ENCODE results near the gene DOCK2.
"Not testable (repeated sequence)": the region's sequence is repeated elsewhere in the genome, so short reads cannot be mapped to it uniquely, and the experiment has no call there.

The DOCK2 gene

DNA sequence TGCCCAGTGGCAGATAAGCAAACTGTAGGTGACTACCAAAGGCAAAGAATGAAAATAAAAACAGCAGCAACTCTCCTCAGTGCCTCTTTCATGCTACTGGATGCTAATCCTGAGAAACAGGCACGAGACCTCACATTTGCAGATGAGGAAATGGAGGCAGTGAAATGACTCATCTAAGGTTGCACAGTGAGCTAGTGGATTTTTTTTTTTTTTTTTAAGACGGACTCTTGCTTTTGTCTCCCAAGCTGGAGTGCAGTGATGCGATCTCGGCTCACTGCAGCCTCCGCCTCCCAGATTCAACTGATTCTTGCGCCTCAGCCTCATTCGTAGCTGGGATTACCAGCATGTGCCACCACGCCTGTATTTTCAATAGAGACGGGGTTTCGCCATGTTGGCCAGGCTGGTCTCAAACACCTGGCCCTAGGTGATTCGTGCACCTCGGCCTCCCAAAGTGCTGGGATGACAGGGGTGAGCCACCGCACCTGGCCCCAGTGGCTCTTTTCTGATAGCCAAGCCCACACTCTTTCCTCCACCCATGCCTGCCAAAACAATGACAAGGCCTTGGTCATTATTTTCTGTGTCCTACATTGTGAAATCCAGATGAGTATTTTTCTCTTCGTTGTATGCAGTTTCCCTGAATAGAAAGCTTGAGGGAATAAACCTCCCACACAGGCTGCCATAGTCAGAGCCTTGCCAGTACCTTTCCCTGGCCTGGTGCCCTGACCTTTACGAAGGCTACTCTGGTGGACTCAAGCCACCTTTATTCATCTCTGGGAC is 19.2 kb downstream of the DOCK2 start:
- H3K36me3 ChIP-seq (ENCODE audit: insufficient read depth, low read length) = no peaks in the 10 kb centered on the region
- H3K27ac ChIP-seq (ENCODE audit: low read depth, low read length) = no peak overlapping the region
- no peak overlapping the region for H3K4me3 ChIP-seq (ENCODE audit: low read depth in 1 of 2, low read length in 2 of 2)
- H3K9ac ChIP-seq (ENCODE audit: low read length) = no peak overlapping the region
- H3K4me1 ChIP-seq (ENCODE audit: insufficient read depth, low read length) = peaks cover 3% of the 10 kb centered on the region
- no peaks in the 10 kb centered on the region for H3K27me3 ChIP-seq (ENCODE audit: control insufficient read depth in 1 of 2, insufficient read depth in 2 of 2, low read length in 2 of 2)
- H3K9me3 ChIP-seq (ENCODE audit: low read length) = no peaks in the 10 kb centered on the region

DNA sequence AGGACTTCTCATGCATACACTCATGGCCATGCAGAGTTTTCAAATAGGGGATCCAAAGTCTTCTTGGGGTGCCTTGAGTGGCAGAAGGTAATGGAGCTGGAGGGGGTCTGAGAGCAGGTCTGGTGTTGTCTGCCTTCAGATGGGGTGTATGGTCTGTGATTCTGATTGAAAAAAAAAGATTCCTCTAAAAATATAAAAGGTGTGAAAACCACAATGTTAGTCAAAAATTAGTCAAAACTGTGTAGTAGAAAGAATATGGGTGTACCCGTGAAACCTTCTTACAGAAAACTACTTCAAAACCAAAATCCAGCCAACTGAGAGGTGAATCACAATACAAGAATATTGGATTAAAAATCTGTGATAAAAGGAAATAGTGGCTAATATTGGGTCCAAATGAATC is 20.1 kb downstream of the DOCK2 start:
- Histone ChIP-seq H3K4me1 (ENCODE audit: insufficient read depth, low read length) (no peaks in the 10 kb centered on the region), H3K9me3 (ENCODE audit: low read length) (no peaks in the 10 kb centered on the region), H3K9ac (ENCODE audit: low read length) (no peak overlapping the region), H3K4me3 (ENCODE audit: low read depth in 1 of 2, low read length in 2 of 2) (no peak overlapping the region), H3K36me3 (ENCODE audit: insufficient read depth, low read length) (no peaks in the 10 kb centered on the region), H3K27me3 (ENCODE audit: control insufficient read depth in 1 of 2, insufficient read depth in 2 of 2, low read length in 2 of 2) (no peaks in the 10 kb centered on the region), H3K27ac (ENCODE audit: low read depth, low read length) (no peak overlapping the region)

DNA sequence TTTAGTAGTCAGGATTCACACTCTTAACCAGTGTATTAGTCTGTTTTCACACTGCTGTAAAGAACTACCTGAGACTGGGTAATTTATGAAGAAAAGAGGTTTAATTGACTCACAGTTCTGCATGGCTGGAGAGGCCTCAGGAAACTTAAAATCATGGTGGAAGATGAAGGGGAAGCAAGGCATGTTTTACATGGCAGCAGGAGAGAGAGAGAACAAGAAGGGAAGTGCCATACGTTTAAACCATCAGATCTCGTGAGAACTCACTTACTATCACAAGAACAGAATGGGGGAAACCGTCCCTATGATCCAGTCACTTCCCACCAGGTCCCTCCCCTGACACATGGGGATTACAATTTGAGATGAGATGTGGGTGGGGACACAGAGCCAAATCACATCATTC is 25.4 kb downstream of the DOCK2 start:
- H3K27ac ChIP-seq (ENCODE audit: low read depth, low read length); H3K36me3 ChIP-seq (ENCODE audit: insufficient read depth, low read length): not testable (repeated sequence)

DNA sequence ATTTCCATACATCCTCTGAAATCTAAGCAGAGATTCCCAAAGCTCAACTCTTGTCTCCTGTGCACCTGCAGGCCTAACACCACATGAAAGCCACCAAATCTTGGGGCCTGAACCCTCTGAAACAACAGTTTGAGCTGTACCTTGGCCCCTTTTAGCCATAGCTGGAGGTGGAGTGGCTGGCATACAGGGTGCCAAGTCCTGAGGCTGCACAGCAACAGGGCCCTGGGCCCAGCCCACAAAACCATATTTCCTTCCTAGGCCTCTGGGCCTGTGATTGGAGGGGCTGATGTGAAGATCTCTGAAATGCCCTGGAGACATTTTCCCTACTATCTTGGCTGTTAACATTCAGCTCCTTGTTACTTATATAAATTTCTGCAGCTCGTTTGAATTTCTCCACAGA is 26.5 kb downstream of the DOCK2 start:
- Histone ChIP-seq H3K4me1 (ENCODE audit: insufficient read depth, low read length) (no peaks in the 10 kb centered on the region), H3K9me3 (ENCODE audit: low read length) (no peaks in the 10 kb centered on the region), H3K9ac (ENCODE audit: low read length) (no peak overlapping the region), H3K27me3 (ENCODE audit: control insufficient read depth in 1 of 2, insufficient read depth in 2 of 2, low read length in 2 of 2) (no peaks in the 10 kb centered on the region), H3K27ac (ENCODE audit: low read depth, low read length) (no peak overlapping the region), H3K36me3 (ENCODE audit: insufficient read depth, low read length) (no peaks in the 10 kb centered on the region), H3K4me3 (ENCODE audit: low read depth in 1 of 2, low read length in 2 of 2) (no peak overlapping the region)

More for the DNA sequence above, 25.4 kb downstream of the DOCK2 start:
- H3K4me3 ChIP-seq (ENCODE audit: low read depth in 1 of 2, low read length in 2 of 2); H3K9ac ChIP-seq (ENCODE audit: low read length); H3K9me3 ChIP-seq (ENCODE audit: low read length); H3K27me3 ChIP-seq (ENCODE audit: control insufficient read depth in 1 of 2, insufficient read depth in 2 of 2, low read length in 2 of 2); H3K4me1 ChIP-seq (ENCODE audit: insufficient read depth, low read length): not testable (repeated sequence)

DNA sequence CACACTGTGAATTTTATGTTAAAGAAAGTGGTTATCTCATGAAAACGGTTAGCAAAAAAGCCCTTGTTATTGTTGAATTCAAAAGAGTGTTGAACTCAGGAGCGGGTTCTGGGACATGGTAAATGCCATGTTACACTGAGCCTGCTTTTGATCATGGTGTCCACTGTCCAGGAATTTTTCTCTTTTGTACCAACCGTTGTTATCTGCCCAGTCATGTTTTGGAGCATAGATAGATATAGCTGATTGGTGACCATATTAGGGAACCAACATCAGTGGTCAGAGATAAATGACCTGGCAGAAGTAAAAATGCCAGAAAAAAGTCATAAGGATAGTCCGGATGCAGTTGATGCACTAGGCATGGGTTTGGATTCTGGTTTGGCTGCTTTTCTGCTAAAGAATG is 29.3 kb downstream of the DOCK2 start:
- Histone ChIP-seq H3K9me3 (ENCODE audit: low read length) (no peaks in the 10 kb centered on the region), H3K27me3 (ENCODE audit: control insufficient read depth in 1 of 2, insufficient read depth in 2 of 2, low read length in 2 of 2) (no peaks in the 10 kb centered on the region), H3K36me3 (ENCODE audit: insufficient read depth, low read length) (no peaks in the 10 kb centered on the region)

DNA sequence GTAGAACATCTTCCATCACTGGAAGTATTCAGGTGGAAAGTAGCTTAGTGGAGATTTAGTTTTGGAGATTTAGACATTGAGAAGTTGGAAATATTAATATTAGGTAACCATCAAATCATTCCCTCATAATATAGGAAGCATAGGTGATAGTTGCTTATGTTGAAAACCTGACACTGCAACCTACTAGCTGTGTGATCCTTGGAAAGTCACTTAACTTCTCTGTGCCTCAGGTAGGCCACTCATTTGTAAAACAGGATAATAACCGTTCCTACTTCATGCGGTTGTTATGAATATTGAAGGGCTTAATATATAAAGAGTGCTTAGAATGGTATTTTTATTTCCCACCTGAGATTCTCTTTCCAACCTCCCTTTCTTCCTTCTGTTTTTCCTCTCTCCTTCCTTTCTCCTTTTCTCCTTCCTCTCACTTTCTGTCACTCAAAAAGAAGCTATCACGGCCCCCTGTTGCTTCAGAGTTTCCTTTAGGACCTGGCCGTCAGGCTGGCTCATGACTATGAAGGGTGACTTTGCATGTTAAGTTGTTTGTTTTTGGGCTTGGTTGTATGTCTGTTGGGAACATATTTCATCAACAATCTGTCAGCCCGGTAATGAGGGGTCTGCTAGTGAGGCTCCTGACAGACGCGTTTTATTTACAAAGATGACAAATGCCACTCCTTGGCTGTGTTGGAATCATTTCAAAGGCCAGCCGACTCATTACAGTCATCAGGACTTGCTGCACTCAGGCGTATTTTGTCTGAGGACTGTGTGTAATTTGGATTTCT is 31.0 kb downstream of the DOCK2 start:
- Histone ChIP-seq H3K9ac (ENCODE audit: low read length) (no peak overlapping the region), H3K27me3 (ENCODE audit: control insufficient read depth in 1 of 2, insufficient read depth in 2 of 2, low read length in 2 of 2) (no peaks in the 10 kb centered on the region), H3K36me3 (ENCODE audit: insufficient read depth, low read length) (no peaks in the 10 kb centered on the region), H3K4me3 (ENCODE audit: low read depth in 1 of 2, low read length in 2 of 2) (no peak overlapping the region), H3K9me3 (ENCODE audit: low read length) (no peaks in the 10 kb centered on the region), H3K27ac (ENCODE audit: low read depth, low read length) (no peak overlapping the region), H3K4me1 (ENCODE audit: insufficient read depth, low read length) (no peaks in the 10 kb centered on the region)

More for the DNA sequence above, 29.3 kb downstream of the DOCK2 start:
- Histone ChIP-seq H3K4me1 (ENCODE audit: insufficient read depth, low read length) (no peaks in the 10 kb centered on the region), H3K4me3 (ENCODE audit: low read depth in 1 of 2, low read length in 2 of 2) (no peak overlapping the region), H3K9ac (ENCODE audit: low read length) (no peak overlapping the region), H3K27ac (ENCODE audit: low read depth, low read length) (no peak overlapping the region)

DNA sequence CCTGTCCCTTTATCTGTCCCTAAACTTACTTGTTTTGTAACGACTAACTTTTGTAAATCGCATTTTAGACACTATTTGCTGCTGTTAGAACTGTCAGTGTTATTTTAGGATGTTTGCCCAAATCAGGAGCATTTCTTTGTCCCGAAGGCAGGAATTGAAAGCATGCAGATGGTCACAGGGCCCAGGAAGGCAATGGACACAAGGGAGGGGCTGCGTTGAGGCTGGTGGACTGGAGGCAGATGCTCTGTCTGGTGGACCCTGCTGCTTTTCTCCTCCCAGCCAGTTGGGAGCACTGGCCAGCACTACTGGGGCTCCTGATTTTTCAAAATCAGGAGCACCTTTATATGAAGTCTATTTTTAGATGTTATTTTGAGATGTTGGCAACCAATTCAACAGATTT is 31.7 kb downstream of the DOCK2 start:
- no peaks in the 10 kb centered on the region for H3K36me3 ChIP-seq (ENCODE audit: insufficient read depth, low read length)
- H3K9ac ChIP-seq (ENCODE audit: low read length) = no peak overlapping the region
- H3K4me1 ChIP-seq (ENCODE audit: insufficient read depth, low read length) = no peaks in the 10 kb centered on the region
- H3K9me3 ChIP-seq (ENCODE audit: low read length) = no peaks in the 10 kb centered on the region
- no peak overlapping the region for H3K4me3 ChIP-seq (ENCODE audit: low read depth in 1 of 2, low read length in 2 of 2)
- H3K27ac ChIP-seq (ENCODE audit: low read depth, low read length) = no peak overlapping the region
- no peaks in the 10 kb centered on the region for H3K27me3 ChIP-seq (ENCODE audit: control insufficient read depth in 1 of 2, insufficient read depth in 2 of 2, low read length in 2 of 2)

DNA sequence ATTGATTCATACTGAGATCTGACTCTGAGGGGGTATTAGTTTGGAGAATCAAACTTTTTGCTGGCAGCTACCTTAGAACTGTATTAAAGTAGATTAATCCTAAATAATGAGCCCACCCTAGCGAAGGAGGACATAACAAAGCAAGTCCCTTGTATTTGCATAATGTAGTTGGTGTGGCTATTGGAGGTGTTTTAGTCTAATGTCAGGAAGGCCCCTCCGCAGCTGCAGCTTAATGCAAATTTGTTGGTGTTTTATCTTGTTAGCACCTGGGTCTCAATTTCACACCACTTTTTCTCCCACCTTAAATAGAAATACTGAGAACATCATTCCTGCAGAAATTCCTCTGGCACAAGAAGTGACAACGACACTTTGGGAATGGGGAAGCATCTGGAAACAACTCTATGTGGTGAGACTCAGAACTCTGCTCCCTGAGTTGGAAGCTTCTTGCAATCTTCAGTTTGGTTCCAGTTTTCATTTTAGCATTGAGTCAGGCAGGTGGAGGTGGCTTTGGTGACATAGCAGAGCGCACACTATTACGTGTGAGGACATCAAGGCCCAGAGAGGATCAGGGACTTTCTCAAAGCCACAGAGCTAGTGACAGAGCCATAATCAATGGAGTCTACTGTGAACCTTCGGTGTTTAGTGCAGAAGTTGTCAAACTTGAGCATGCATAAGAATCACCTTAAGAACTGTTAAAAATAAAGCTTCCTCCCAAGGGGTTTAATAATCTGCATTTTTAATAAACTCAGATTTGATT is 33.9 kb downstream of the DOCK2 start:
- H3K27me3 ChIP-seq (ENCODE audit: control insufficient read depth in 1 of 2, insufficient read depth in 2 of 2, low read length in 2 of 2) = no peaks in the 10 kb centered on the region
- H3K27ac ChIP-seq (ENCODE audit: low read depth, low read length) = no peak overlapping the region
- H3K4me3 ChIP-seq (ENCODE audit: low read depth in 1 of 2, low read length in 2 of 2) = no peak overlapping the region

DNA sequence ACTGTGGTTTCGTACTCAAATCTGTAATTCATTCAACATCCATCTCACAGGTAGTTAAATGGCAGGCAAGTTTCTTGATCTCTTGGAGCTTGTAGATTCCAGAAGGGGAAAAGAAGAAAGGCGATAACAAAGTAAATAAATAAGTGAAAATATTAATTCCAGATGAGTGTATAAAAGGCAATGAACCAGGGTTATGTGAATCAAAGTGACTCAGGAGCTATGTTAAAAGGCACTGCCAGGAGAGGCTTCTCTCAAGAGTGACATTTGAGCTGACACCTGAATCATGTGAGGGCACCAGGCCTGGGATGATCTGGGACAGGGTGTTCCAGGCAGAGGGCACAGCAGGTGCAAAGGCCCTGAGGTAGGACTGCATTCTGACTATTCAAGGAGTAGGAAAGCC is 45.0 kb downstream of the DOCK2 start:
- Histone ChIP-seq H3K36me3 (ENCODE audit: insufficient read depth, low read length) (no peaks in the 10 kb centered on the region), H3K4me3 (ENCODE audit: low read depth in 1 of 2, low read length in 2 of 2) (no peak overlapping the region), H3K4me1 (ENCODE audit: insufficient read depth, low read length) (no peaks in the 10 kb centered on the region), H3K9ac (ENCODE audit: low read length) (no peak overlapping the region), H3K27me3 (ENCODE audit: control insufficient read depth in 1 of 2, insufficient read depth in 2 of 2, low read length in 2 of 2) (no peaks in the 10 kb centered on the region), H3K9me3 (ENCODE audit: low read length) (no peaks in the 10 kb centered on the region), H3K27ac (ENCODE audit: low read depth, low read length) (no peak overlapping the region)

More for the DNA sequence above, 33.9 kb downstream of the DOCK2 start:
- Histone ChIP-seq H3K4me1 (ENCODE audit: insufficient read depth, low read length) (no peaks in the 10 kb centered on the region), H3K36me3 (ENCODE audit: insufficient read depth, low read length) (no peaks in the 10 kb centered on the region), H3K9ac (ENCODE audit: low read length) (no peak overlapping the region), H3K9me3 (ENCODE audit: low read length) (no peaks in the 10 kb centered on the region)

DNA sequence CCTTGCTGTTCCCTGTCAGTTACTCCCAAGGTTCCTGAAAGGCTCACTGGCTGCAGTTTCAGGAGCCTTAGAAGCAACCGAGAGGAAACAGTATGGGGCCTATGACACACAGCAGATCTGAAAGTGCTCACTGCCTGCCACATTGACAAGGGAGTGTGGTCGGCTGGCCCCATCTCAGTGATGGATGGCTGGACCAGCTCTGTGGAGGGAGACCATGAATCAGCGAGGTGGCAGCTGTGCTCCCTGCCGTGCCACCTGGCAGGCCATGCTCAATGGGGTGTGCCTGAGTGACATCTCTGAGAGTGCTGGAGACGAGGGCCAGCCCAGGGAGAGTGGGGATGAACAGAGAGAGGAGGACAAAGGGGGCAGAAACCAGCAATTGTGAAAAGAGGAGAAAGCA is 49.1 kb downstream of the DOCK2 start:
- H3K27me3 ChIP-seq (ENCODE audit: control insufficient read depth in 1 of 2, insufficient read depth in 2 of 2, low read length in 2 of 2) = no peaks in the 10 kb centered on the region
- H3K4me3 ChIP-seq (ENCODE audit: low read depth in 1 of 2, low read length in 2 of 2) = no peak overlapping the region
- H3K36me3 ChIP-seq (ENCODE audit: insufficient read depth, low read length) = no peaks in the 10 kb centered on the region
- no peak overlapping the region for H3K9ac ChIP-seq (ENCODE audit: low read length)
- no peaks in the 10 kb centered on the region for H3K9me3 ChIP-seq (ENCODE audit: low read length)
- no peak overlapping the region for H3K27ac ChIP-seq (ENCODE audit: low read depth, low read length)
- H3K4me1 ChIP-seq (ENCODE audit: insufficient read depth, low read length) = no peaks in the 10 kb centered on the region

DNA sequence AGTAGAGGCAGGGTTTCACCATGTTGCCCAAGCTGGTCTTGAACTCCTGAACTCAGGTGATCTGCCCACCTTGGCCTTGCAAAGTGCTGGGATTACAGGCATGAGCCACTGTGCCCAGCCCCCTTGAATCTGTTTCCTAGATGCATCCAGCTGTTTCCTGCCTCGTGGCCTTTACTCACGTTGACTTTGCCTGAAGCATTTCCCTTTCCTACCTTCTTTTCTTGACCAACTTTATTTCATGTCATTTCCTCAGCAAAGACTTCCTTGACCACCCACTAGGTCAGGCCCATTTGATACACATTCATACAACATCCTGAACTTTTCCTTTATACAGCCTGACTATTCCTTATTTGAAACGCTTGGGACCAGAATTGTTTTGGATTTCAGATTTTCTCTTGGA is 51.0 kb downstream of the DOCK2 start:
- Histone ChIP-seq H3K9me3 (ENCODE audit: low read length) (no peaks in the 10 kb centered on the region), H3K27ac (ENCODE audit: low read depth, low read length) (no peak overlapping the region), H3K36me3 (ENCODE audit: insufficient read depth, low read length) (no peaks in the 10 kb centered on the region)

More for the DNA sequence above, 51.0 kb downstream of the DOCK2 start:
- no peak overlapping the region for H3K4me3 ChIP-seq (ENCODE audit: low read depth in 1 of 2, low read length in 2 of 2)
- no peaks in the 10 kb centered on the region for H3K27me3 ChIP-seq (ENCODE audit: control insufficient read depth in 1 of 2, insufficient read depth in 2 of 2, low read length in 2 of 2)
- H3K4me1 ChIP-seq (ENCODE audit: insufficient read depth, low read length) = no peaks in the 10 kb centered on the region
- no peak overlapping the region for H3K9ac ChIP-seq (ENCODE audit: low read length)

All from muscle layer of colon (tissue), 2 donors.